ENCODE measurements around the gene CCDC92.
A peak's percentile ranks its signal among the peaks of the same experiment; 100 is the strongest.

The CCDC92 gene

GRCh38 chr12:123995023-123995748, 22.6 kb upstream of the CCDC92 start:
- Mint-ChIP-seq H3K9me3 (no peaks in the 10 kb centered on the region), H3K36me3 (ENCODE audit: low read depth) (peaks cover 76% of the 10 kb centered on the region), H3K27me3 (no peaks in the 10 kb centered on the region), H3K27ac (peak overlapping the region; percentile 12), H3K4me3 (no peak overlapping the region), H3K4me1 (ENCODE audit: low read depth) (peaks cover 46% of the 10 kb centered on the region)
- no peak for DNase-seq

DNA sequence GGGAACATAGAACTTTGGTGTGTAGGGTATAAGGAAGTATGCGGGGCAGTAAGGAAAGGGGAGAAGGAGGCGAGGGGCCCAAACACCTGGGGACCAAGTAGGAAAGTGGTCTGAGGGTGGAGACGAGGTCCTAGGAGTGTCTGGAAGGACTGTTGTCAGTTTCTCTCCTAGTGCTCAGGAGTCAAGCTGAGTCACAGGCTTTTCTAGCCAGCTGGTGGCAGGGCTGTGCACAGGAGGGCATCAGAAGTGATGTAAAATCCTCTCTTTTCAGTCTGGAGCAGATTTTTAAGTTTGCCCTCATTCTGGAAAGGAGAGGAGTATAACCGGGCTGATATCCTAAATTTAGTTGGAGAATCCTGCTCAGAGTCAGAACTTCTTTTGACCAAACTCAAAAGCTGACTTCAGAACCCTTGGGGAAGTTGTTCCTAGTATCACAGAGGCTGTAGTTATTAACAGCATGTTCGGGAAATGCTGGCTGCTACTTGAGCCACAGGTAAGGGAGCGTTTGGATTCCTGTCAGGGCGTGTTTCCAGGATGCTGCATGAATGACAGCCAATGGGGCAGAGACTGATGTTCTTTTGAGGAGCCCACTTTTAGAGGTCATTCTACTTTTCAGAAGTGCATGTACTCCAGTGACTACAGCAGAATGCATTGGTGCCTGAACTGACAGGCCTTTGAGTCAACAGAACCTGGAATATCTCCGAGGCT, 19.6 kb upstream of the CCDC92 start:
- H3K4me1 Mint-ChIP-seq (ENCODE audit: low read depth) = peaks cover 38% of the 10 kb centered on the region
- no peaks in the 10 kb centered on the region for H3K9me3 Mint-ChIP-seq
- H3K27ac Mint-ChIP-seq = no peak overlapping the region
- H3K36me3 Mint-ChIP-seq (ENCODE audit: low read depth) = peaks cover 84% of the 10 kb centered on the region
- no peaks in the 10 kb centered on the region for H3K27me3 Mint-ChIP-seq
- no peak overlapping the region for H3K4me3 Mint-ChIP-seq
- DNase-seq = no peak

- Mint-ChIP-seq H3K27me3 (no peaks in the 10 kb centered on the region), H3K4me3 (no peak overlapping the region), H3K4me1 (ENCODE audit: low read depth) (peaks cover 39% of the 10 kb centered on the region), H3K9me3 (no peaks in the 10 kb centered on the region), H3K27ac (no peak overlapping the region), H3K36me3 (ENCODE audit: low read depth) (peaks cover 92% of the 10 kb centered on the region)
- no peak for DNase-seq
Measured at GRCh38 chr12:123991372-123991951, 18.8 kb upstream of the CCDC92 start.

- Mint-ChIP-seq H3K4me1 (ENCODE audit: low read depth) (peaks cover 30% of the 10 kb centered on the region), H3K9me3 (no peaks in the 10 kb centered on the region), H3K4me3 (no peak overlapping the region), H3K36me3 (ENCODE audit: low read depth) (peaks cover 89% of the 10 kb centered on the region), H3K27ac (no peak overlapping the region), H3K27me3 (no peaks in the 10 kb centered on the region)
- DNase-seq = no peak
Measured at GRCh38 chr12:123990511-123990910, 17.9 kb upstream of the CCDC92 start.

- H3K9me3 Mint-ChIP-seq = no peaks in the 10 kb centered on the region
- H3K27me3 Mint-ChIP-seq = no peaks in the 10 kb centered on the region
- H3K36me3 Mint-ChIP-seq (ENCODE audit: low read depth) = peaks cover 86% of the 10 kb centered on the region
- H3K4me1 Mint-ChIP-seq (ENCODE audit: low read depth) = peaks cover 27% of the 10 kb centered on the region
- H3K27ac Mint-ChIP-seq = no peak overlapping the region
- H3K4me3 Mint-ChIP-seq = no peak overlapping the region
- no peak for DNase-seq
Measured at GRCh38 chr12:123989753-123990152, 17.1 kb upstream of the CCDC92 start.

GRCh38 chr12:123989168-123989567, 16.5 kb upstream of the CCDC92 start:
- Mint-ChIP-seq H3K36me3 (ENCODE audit: low read depth) (peaks cover 84% of the 10 kb centered on the region), H3K27ac (no peak overlapping the region), H3K4me1 (ENCODE audit: low read depth) (peaks cover 29% of the 10 kb centered on the region), H3K4me3 (no peak overlapping the region), H3K27me3 (no peaks in the 10 kb centered on the region), H3K9me3 (no peaks in the 10 kb centered on the region)
- DNase-seq = no peak

- Mint-ChIP-seq H3K36me3 (ENCODE audit: low read depth) (peaks cover 77% of the 10 kb centered on the region), H3K4me3 (no peak overlapping the region), H3K9me3 (no peaks in the 10 kb centered on the region), H3K27ac (no peak overlapping the region), H3K27me3 (no peaks in the 10 kb centered on the region), H3K4me1 (ENCODE audit: low read depth) (peaks cover 28% of the 10 kb centered on the region)
- DNase-seq = no peak
Measured at GRCh38 chr12:123987022-123987421, 14.4 kb upstream of the CCDC92 start.

- H3K4me3 Mint-ChIP-seq = no peak overlapping the region
- DNase-seq = no peak
- peaks cover 78% of the 10 kb centered on the region for H3K36me3 Mint-ChIP-seq (ENCODE audit: low read depth)
- no peaks in the 10 kb centered on the region for H3K27me3 Mint-ChIP-seq
- H3K4me1 Mint-ChIP-seq (ENCODE audit: low read depth) = peaks cover 28% of the 10 kb centered on the region
- H3K9me3 Mint-ChIP-seq = no peaks in the 10 kb centered on the region
- H3K27ac Mint-ChIP-seq = no peak overlapping the region
Measured at GRCh38 chr12:123986374-123986965, 13.8 kb upstream of the CCDC92 start.

GRCh38 chr12:123984903-123985302, 12.3 kb upstream of the CCDC92 start:
- Mint-ChIP-seq H3K27ac (no peak overlapping the region), H3K4me3 (no peak overlapping the region), H3K4me1 (ENCODE audit: low read depth) (peaks cover 24% of the 10 kb centered on the region), H3K36me3 (ENCODE audit: low read depth) (peaks cover 70% of the 10 kb centered on the region), H3K9me3 (no peaks in the 10 kb centered on the region), H3K27me3 (no peaks in the 10 kb centered on the region)
- no peak for DNase-seq

GRCh38 chr12:123983822-123984485, 11.3 kb upstream of the CCDC92 start:
- Mint-ChIP-seq H3K9me3 (no peaks in the 10 kb centered on the region), H3K4me1 (ENCODE audit: low read depth) (peaks cover 28% of the 10 kb centered on the region), H3K27ac (no peak overlapping the region), H3K4me3 (no peak overlapping the region), H3K36me3 (ENCODE audit: low read depth) (peaks cover 68% of the 10 kb centered on the region), H3K27me3 (no peaks in the 10 kb centered on the region)
- DNase-seq = peak; percentile 42

DNA sequence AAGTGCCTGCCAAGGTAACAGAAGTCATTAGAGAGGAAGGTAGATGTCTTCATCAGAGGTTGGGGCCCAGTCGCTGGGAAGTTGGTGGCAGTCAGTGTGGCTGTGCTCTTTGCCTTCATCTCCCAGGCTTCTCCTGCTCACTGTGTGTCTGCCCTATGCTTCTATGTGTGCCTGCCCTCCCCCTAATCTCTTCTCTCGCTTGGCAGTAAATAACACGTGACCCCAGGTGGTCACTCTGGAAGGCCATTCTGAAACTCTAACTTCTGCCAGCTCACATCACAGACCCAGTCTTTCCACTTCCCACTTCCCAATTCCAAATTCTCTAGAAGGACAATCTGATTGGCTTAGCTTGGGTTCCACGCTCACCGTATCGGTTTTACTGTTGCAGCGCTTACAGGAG, 9.6 kb upstream of the CCDC92 start:
- no peaks in the 10 kb centered on the region for H3K9me3 Mint-ChIP-seq
- peaks cover 65% of the 10 kb centered on the region for H3K36me3 Mint-ChIP-seq (ENCODE audit: low read depth)
- H3K27me3 Mint-ChIP-seq = no peaks in the 10 kb centered on the region
- H3K4me3 Mint-ChIP-seq = no peak overlapping the region
- no peak overlapping the region for H3K27ac Mint-ChIP-seq
- no peak for DNase-seq
- H3K4me1 Mint-ChIP-seq (ENCODE audit: low read depth) = peaks cover 28% of the 10 kb centered on the region

- Mint-ChIP-seq H3K9me3 (no peaks in the 10 kb centered on the region), H3K27me3 (no peaks in the 10 kb centered on the region), H3K36me3 (ENCODE audit: low read depth) (peaks cover 73% of the 10 kb centered on the region), H3K4me3 (no peak overlapping the region), H3K4me1 (ENCODE audit: low read depth) (peaks cover 32% of the 10 kb centered on the region), H3K27ac (no peak overlapping the region)
- DNase-seq = no peak
Measured at GRCh38 chr12:123979566-123979965, 6.9 kb upstream of the CCDC92 start.

DNA sequence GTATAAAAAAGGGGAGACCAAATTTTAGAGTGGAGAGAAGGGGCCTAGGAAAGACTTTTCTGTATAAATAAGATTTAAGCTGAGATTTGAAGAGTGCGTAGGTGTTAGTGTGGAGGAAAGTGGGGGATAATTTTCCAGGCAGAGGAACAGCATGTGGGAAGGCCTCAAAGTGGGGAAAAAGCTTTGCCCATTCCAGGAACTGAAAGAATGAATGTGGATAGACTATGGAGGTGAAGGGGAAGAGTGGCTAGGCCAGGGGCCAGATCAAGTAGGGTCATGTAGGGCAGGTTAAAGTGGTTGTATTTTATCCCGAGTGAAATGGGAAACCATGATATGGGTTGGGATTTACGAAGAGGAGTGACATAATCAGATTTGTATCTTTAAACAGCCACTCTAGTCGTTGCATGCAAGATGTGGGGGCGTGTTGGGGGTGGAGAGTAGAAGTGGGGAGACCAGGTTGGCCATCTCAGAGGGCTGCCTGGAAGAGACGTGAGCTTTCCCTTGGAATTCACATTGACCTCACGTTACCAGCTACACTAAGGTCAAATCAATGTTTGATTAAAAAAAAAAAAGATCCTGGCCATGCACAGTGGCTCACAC, 3.7 kb upstream of the CCDC92 start:
- no peaks in the 10 kb centered on the region for H3K27me3 Mint-ChIP-seq
- H3K4me1 Mint-ChIP-seq (ENCODE audit: low read depth) = peaks cover 35% of the 10 kb centered on the region
- H3K9me3 Mint-ChIP-seq = no peaks in the 10 kb centered on the region
- H3K36me3 Mint-ChIP-seq (ENCODE audit: low read depth) = peaks cover 65% of the 10 kb centered on the region
- H3K4me3 Mint-ChIP-seq = no peak overlapping the region
- no peak for DNase-seq
- H3K27ac Mint-ChIP-seq = no peak overlapping the region
